Superior temporal gyrus (tissue), 1 donor: ENCODE measurements around the gene ZNF639.
A peak's percentile ranks its signal among the peaks of the same experiment; 100 is the strongest.

ENCODE experiments used
- DNase-seq: peaks from one replicate; pipeline ENCODE4 v3.0.0-alpha.2; 2016; ENCODE audit errors: extremely low spot score

Gene ZNF639

GRCh38 chr3:179318876-179319275 is 4.0 kb upstream of the ZNF639 start:
- DNase-seq: no peak

- DNase-seq: peak; percentile 77
Measured at GRCh38 chr3:179321668-179322285, 1.1 kb upstream of the ZNF639 start.

GRCh38 chr3:179323197-179324110 is 623 bp downstream of the ZNF639 start:
- DNase-seq: peak; percentile 66

GRCh38 chr3:179324270-179324754 is 1.5 kb downstream of the ZNF639 start:
- DNase-seq: peak; percentile 41

- DNase-seq: no peak
Measured at GRCh38 chr3:179330438-179330837, 7.6 kb downstream of the ZNF639 start.

GRCh38 chr3:179332240-179332639 is 9.4 kb downstream of the ZNF639 start:
- no peak for DNase-seq

- no peak for DNase-seq
Measured at GRCh38 chr3:179333084-179333483, 10.3 kb downstream of the ZNF639 start.

GRCh38 chr3:179336345-179336929 is 13.6 kb downstream of the ZNF639 start:
- no peak for DNase-seq

- peak; percentile 98 for DNase-seq
Measured at GRCh38 chr3:179347345-179348194, 24.7 kb downstream of the ZNF639 start, which contains the start of gene MFN1. Gene MFN1, plus strand, starts transcription at chr3:179347709. Its CDS starts 1,143 bp downstream, at chr3:179348852.

GRCh38 chr3:179348325-179349013 is 25.6 kb downstream of the ZNF639 start:
- no peak for DNase-seq

- no peak for DNase-seq
Measured at GRCh38 chr3:179355996-179356395, 33.2 kb downstream of the ZNF639 start.

GRCh38 chr3:179363332-179363731 is 40.5 kb downstream of the ZNF639 start:
- no peak for DNase-seq

GRCh38 chr3:179369621-179370020 is 46.8 kb downstream of the ZNF639 start:
- no peak for DNase-seq

- DNase-seq: no peak
Measured at GRCh38 chr3:179373938-179374337, 51.1 kb downstream of the ZNF639 start.

- DNase-seq: no peak
Measured at GRCh38 chr3:179375091-179375999, 52.5 kb downstream of the ZNF639 start.

- no peak for DNase-seq
Measured at GRCh38 chr3:179376474-179376873, 53.6 kb downstream of the ZNF639 start.
